ENCODE data around the gene CDK9. TPM values are rescaled to one million over a fixed set of nuclear protein-coding genes. Genes with fewer than 3 reads are reported as not detected.

CDK9 gene
- total and polyA plus RNA-seq, 2 of the 4 experiments (the other 2 are of a cell fraction): 30.3 to 49.9 TPM

DNA sequence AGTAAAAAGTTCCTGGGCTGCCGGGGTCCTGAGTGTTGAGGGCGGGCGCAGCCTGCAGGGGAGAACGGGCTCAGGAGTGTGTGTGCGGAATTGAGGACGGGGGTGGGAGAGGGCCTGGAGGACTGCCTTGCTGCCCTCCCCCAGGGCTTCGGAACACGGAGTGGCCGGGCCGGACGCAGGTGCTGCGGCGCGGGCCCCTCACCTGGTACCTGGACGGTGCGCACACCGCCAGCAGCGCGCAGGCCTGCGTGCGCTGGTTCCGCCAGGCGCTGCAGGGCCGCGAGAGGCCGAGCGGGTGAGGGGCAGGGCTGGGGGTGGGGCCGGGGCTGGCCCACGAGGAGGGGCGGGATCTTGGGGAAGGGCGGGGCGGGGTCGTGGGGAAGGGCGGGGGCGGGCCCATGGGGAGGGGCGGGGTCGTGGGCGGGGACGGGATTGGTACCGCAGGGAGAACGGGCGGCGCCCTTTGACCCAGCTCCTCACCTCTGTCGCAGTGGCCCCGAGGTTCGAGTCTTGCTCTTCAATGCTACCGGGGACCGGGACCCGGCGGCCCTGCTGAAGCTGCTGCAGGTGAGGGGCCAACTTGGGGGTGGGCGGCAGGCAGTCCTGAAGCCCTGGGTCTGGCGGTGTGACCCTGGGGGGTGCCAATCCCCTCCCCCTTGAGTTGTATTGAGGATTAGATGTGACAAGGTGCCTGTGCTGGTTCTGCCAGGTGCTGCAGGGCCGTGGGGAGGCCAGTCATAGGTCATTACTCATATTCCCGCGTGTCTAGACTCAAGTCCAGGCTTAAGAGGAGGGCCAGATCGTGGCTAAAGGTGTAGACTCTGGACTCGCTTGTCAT is 23.9 kb downstream of the CDK9 start:
- H4K5ac ChIP-seq (ENCODE audit: low read depth, low read length): no peak overlapping the region
- H4K91ac ChIP-seq (ENCODE audit: insufficient read depth, low read depth, low read length): no peak overlapping the region
- 0 out of 2 replicates have a peak overlapping the region, but pooled peaks have one; percentile 5 for H2AK5ac ChIP-seq (ENCODE audit: low read depth, low read length)
- no peaks in the 10 kb centered on the region for H3K4me1 ChIP-seq (ENCODE audit: control insufficient read depth, insufficient read depth, low read length)
- H3K27ac ChIP-seq (ENCODE audit: insufficient read depth, low read length): no peak overlapping the region
- H2AK9ac ChIP-seq (replicated peaks; ENCODE audit: low read depth, low read length, poor library complexity): peak overlapping the region; percentile 55
- no peak overlapping the region for H3K4me2 ChIP-seq (ENCODE audit: low read depth, low read length)
- DNase-seq (no peak), ATAC-seq (ENCODE audit: low read depth) (peak; percentile 37)
- H2BK120ac ChIP-seq (ENCODE audit: low read depth, low read length): no peak overlapping the region
- no peaks in the 10 kb centered on the region for H3K9me3 ChIP-seq (ENCODE audit: control insufficient read depth, insufficient read depth, low read length)
- ChIA-PET CTCF (interaction anchor here (0.6 kb wide), 1 partner anchor 357 kb away, joined by 4 read pairs; no protein-coding TSS in a partner anchor), POLR2A (ENCODE audit: unreplicated experiment) (interaction anchor here (0.5 kb wide), 1 partner anchor 18 kb away, joined by 6 read pairs; no protein-coding TSS in a partner anchor)
- no peak overlapping the region for H3K56ac ChIP-seq (ENCODE audit: extremely low read depth, insufficient read depth, low read length)
- H3K14ac ChIP-seq (replicated peaks; ENCODE audit: low read depth, low read length): no peak overlapping the region
- no peak overlapping the region for H3K4me3 ChIP-seq (ENCODE audit: insufficient read depth, low read depth, low read length)
- intact Hi-C loops (cut with micrococcal nuclease): no loop called here
- dilution Hi-C loops (cut with HindIII; ENCODE audit: low sequenced_read_pairs, unreplicated experiment): no loop called here
- no peaks in the 10 kb centered on the region for H3K9me1 ChIP-seq (ENCODE audit: insufficient read depth, low read length)
- no peak overlapping the region for H4K8ac ChIP-seq (ENCODE audit: low read depth in 2 of 2, low read length in 2 of 2)
- H3K18ac ChIP-seq (ENCODE audit: low read depth, low read length): no peak overlapping the region
- H2BK5ac ChIP-seq (ENCODE audit: low read depth, low read length, poor library complexity, severe bottlenecking): no peak overlapping the region
- H2BK15ac ChIP-seq (ENCODE audit: low read depth, low read length): no peak overlapping the region
- H3K79me1 ChIP-seq (ENCODE audit: low read depth in 1 of 2, low read length in 2 of 2): peaks cover 27 to 48% of the 10 kb centered on the region in 2 experiments
- peaks cover 66% of the 10 kb centered on the region for H3K36me3 ChIP-seq (ENCODE audit: control insufficient read depth, insufficient read depth, low read length)
- H2BK20ac ChIP-seq (ENCODE audit: low read depth, low read length): no peak overlapping the region
- H3K9ac ChIP-seq (ENCODE audit: low read depth, low read length): no peak overlapping the region
- H2AFZ ChIP-seq (replicated peaks; ENCODE audit: low read length, poor library complexity): peak overlapping the region; percentile 49
- WGBS, 2 experiments (ENCODE audit: extremely low coverage in 2 of 2, insufficient read length in 1 of 2): 48% methylated on average over 17 of the region's 57 CpGs; no CpG with 5 or more reads in 1 of the 2 experiments
- peaks cover 14% of the 10 kb centered on the region for H4K20me1 ChIP-seq (ENCODE audit: insufficient read depth, low read length)
- in situ Hi-C loops (cut with MboI; ENCODE audit: low sequenced_read_pairs): no loop called here
- BruUV-seq (replicated peaks): no TSS peak
- H3K27me3 ChIP-seq (ENCODE audit: control insufficient read depth, insufficient read depth, low read length): no peaks in the 10 kb centered on the region
- no peak overlapping the region for H3K4ac ChIP-seq (ENCODE audit: low read depth, low read length)
- no peak overlapping the region for H3K23ac ChIP-seq (ENCODE audit: low read depth, low read length)
- TF ChIP-seq MXI1 (IDR thresholded peaks at IDR 0.05; ENCODE audit: borderline replicate concordance, low read depth, low read length): no peak
- no peak for TF ChIP-seq CHD1 (IDR thresholded peaks at IDR 0.05; ENCODE audit: low read depth, low read length)
- TF ChIP-seq MAFK (IDR thresholded peaks at IDR 0.05; ENCODE audit: low read depth, low read length): no peak
- no peak for TF ChIP-seq RCOR1 (IDR thresholded peaks at IDR 0.05; ENCODE audit: insufficient replicate concordance, low read length)
- no peak for TF ChIP-seq CEBPB (IDR thresholded peaks at IDR 0.05; ENCODE audit: low read depth, low read length)
- TF ChIP-seq RAD21 (IDR thresholded peaks at IDR 0.05; ENCODE audit: low read length): no peak
- TF ChIP-seq, protein P1, sequence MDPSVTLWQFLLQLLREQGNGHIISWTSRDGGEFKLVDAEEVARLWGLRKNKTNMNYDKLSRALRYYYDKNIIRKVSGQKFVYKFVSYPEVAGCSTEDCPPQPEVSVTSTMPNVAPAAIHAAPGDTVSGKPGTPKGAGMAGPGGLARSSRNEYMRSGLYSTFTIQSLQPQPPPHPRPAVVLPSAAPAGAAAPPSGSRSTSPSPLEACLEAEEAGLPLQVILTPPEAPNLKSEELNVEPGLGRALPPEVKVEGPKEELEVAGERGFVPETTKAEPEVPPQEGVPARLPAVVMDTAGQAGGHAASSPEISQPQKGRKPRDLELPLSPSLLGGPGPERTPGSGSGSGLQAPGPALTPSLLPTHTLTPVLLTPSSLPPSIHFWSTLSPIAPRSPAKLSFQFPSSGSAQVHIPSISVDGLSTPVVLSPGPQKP (IDR thresholded peaks at IDR 0.05; ENCODE audit: borderline replicate concordance, low read depth, low read length): no peak
- no peak for TF ChIP-seq NFE2L2 (IDR thresholded peaks at IDR 0.05; ENCODE audit: low read depth, low read length)
- no peak for TF ChIP-seq SMC3 (IDR thresholded peaks at IDR 0.05; ENCODE audit: low read depth, low read length)
- TF ChIP-seq, protein P2, sequence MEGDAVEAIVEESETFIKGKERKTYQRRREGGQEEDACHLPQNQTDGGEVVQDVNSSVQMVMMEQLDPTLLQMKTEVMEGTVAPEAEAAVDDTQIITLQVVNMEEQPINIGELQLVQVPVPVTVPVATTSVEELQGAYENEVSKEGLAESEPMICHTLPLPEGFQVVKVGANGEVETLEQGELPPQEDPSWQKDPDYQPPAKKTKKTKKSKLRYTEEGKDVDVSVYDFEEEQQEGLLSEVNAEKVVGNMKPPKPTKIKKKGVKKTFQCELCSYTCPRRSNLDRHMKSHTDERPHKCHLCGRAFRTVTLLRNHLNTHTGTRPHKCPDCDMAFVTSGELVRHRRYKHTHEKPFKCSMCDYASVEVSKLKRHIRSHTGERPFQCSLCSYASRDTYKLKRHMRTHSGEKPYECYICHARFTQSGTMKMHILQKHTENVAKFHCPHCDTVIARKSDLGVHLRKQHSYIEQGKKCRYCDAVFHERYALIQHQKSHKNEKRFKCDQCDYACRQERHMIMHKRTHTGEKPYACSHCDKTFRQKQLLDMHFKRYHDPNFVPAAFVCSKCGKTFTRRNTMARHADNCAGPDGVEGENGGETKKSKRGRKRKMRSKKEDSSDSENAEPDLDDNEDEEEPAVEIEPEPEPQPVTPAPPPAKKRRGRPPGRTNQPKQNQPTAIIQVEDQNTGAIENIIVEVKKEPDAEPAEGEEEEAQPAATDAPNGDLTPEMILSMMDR (conservative IDR thresholded peaks at IDR 0.05; ENCODE audit: low read depth, low read length): no peak
- TF ChIP-seq, protein P3, sequence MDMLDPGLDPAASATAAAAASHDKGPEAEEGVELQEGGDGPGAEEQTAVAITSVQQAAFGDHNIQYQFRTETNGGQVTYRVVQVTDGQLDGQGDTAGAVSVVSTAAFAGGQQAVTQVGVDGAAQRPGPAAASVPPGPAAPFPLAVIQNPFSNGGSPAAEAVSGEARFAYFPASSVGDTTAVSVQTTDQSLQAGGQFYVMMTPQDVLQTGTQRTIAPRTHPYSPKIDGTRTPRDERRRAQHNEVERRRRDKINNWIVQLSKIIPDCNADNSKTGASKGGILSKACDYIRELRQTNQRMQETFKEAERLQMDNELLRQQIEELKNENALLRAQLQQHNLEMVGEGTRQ (IDR thresholded peaks at IDR 0.05; ENCODE audit: low read depth, low read length): no peak
- TF ChIP-seq RFX5 (IDR thresholded peaks at IDR 0.05; ENCODE audit: low read depth, low read length): no peak
- no peak for TF ChIP-seq FOS (IDR thresholded peaks at IDR 0.05; ENCODE audit: low read depth, low read length)
- TF ChIP-seq BHLHE40 (IDR thresholded peaks at IDR 0.05; ENCODE audit: low read depth, low read length): no peak
